K562 (cell line): ENCODE results near the gene KIAA1958.

Source experiments
- CHD1 ChIP-seq: fragments of 200-600 bp; sonication (generic); IDR thresholded peaks from one replicate; pipeline ENCODE4 v1.6.1; 2012; ENCODE audit warnings: mild to moderate bottlenecking, moderate library complexity, low read length, inconsistent platforms
- EHMT2 ChIP-seq: fragments of 450-650 bp; IDR thresholded peaks from 2 replicates; pipeline ENCODE4 v1.6.1; 2018; ENCODE audit warnings: antibody characterized with exemption
- JUN ChIP-seq, 2 experiments: sonication (generic) in 1 of 2; formaldehyde crosslinking in 1 of 2; IDR thresholded peaks; 2 replicates each; pipeline versions ENCODE4 v1.6.1 to v1.8.0; 2012 to 2022; ENCODE audit warnings: borderline replicate concordance in 2 of 2, mild to moderate bottlenecking in 2 of 2, improper control_type of control experiment in 1 of 2, low read depth in 1 of 2, low read length in 1 of 2, missing genetic modification reagents in 1 of 2
- POLR2A ChIP-seq: fragments of 450-650 bp; conservative IDR thresholded peaks from 2 replicates; pipeline ENCODE4 v1.6.1; 2016
- SMC3 ChIP-seq: conservative IDR thresholded peaks from 2 replicates; pipeline ENCODE4 v1.6.1; 2011; ENCODE audit warnings: low read depth, low read length, improper control_type of control experiment; ENCODE audit not compliant: insufficient read depth
- SRF ChIP-seq, 2 experiments: fragments of 250-450, 450-650 bp in 1 of 2; sonication (Bioruptor Pico) in 1 of 2; sonication (generic) in 1 of 2; formaldehyde crosslinking; IDR thresholded peaks; 2 replicates each; pipeline versions ENCODE4 v1.5.0 to v1.5.1; 2020 to 2022; ENCODE audit warnings: mild to moderate bottlenecking in 1 of 2, missing genetic modification reagents in 1 of 2
- SRSF7 ChIP-seq: fragments of 200-400 bp; formaldehyde crosslinking; optimal IDR thresholded peaks from 2 replicates; pipeline ENCODE3; 2017; ENCODE audit warnings: mild to moderate bottlenecking, low read depth, low read length
- TRIM24 ChIP-seq, 2 experiments: fragments of 450-650 bp; IDR thresholded peaks; 2 replicates each; pipeline ENCODE4 v1.6.1; 2016
- ZNF146 ChIP-seq: IDR thresholded peaks from one replicate; pipeline ENCODE4 v1.6.1; 2018; ENCODE audit warnings: missing compliant biosample characterization; ENCODE audit not compliant: unreplicated experiment
- ZNF3 ChIP-seq: fragments of 250-450 bp; sonication (Bioruptor Pico); IDR thresholded peaks from 2 replicates; pipeline ENCODE4 v1.5.0; 2021; ENCODE audit warnings: mild to moderate bottlenecking, moderate library complexity
- ZNF316 ChIP-seq: fragments of 450-650 bp; IDR thresholded peaks from 2 replicates; pipeline ENCODE4 v1.6.1; 2016
- ZNF644 ChIP-seq: fragments of 200-800 bp; sonication (Bioruptor generic); IDR thresholded peaks from 2 replicates; pipeline ENCODE4 v1.6.1; 2016; ENCODE audit warnings: low read depth, missing genetic modification characterization, missing compliant biosample characterization

- TF ChIP-seq SRSF7 (no peak), JUN (IDR thresholded peaks at IDR 0.05; ENCODE audit: borderline replicate concordance, low read depth, low read length) (no peak), JUN (CRISPR knock-in tag; IDR thresholded peaks at IDR 0.05; ENCODE audit: borderline replicate concordance) (no peak), SRF (CRISPR knock-in tag; IDR thresholded peaks at IDR 0.05) (no peak), EHMT2 (no peak), ZNF3 (CRISPR knock-in tag) (no peak), POLR2A (no peak), ZNF644 (tag) (no peak), CHD1 (no peak), TRIM24 (IDR thresholded peaks at IDR 0.05) (no peak), ZNF146 (CRISPR knock-in tag) (no peak), SMC3 (no peak), ZNF316 (no peak)
These were observed 9.6 kb downstream of the KIAA1958 start for GRCh38 chr9:112496074-112496722.
